Activated T-helper 2 cell treated with anti-CD3 and anti-CD28 coated beads, Interferon-gamma antibody, Interleukin-2, Interleukin-4, amounts not matched to agents 10 μg/mL and 5 μg/mL and 100 μg/mL, durations not matched to agents 14 hours and 24 hours and 36 hours (primary cell): Measurements from ENCODE around the gene ATF7IP2. TPM values are rescaled to one million over a fixed set of nuclear protein-coding genes. Genes with fewer than 3 reads are reported as not detected.
"Not testable (repeated sequence)": the region's sequence is repeated elsewhere in the genome, so short reads cannot be mapped to it uniquely, and the experiment has no call there.

Experiments used
- DNase-seq: peaks from one replicate; pipeline ENCODE4 v3.0.0; 2021; ENCODE audit warnings: low spot score
- H3K27ac Mint-ChIP-seq: one replicate; pipeline ENCODE4 v1.8.0; 2021; ENCODE audit warnings: mixed read lengths
- H3K27me3 Mint-ChIP-seq: one replicate; pipeline ENCODE4 v1.8.0; 2021; ENCODE audit warnings: low read depth, mixed read lengths
- H3K36me3 Mint-ChIP-seq: one replicate; pipeline ENCODE4 v1.8.0; 2021; ENCODE audit warnings: low read depth, mixed read lengths
- H3K4me1 Mint-ChIP-seq: one replicate; pipeline ENCODE4 v1.8.0; 2021; ENCODE audit warnings: low read depth, mixed read lengths
- H3K4me3 Mint-ChIP-seq: one replicate; pipeline ENCODE4 v1.8.0; 2021; ENCODE audit warnings: low read depth, mild to moderate bottlenecking, moderate library complexity, mixed read lengths
- H3K9me3 Mint-ChIP-seq: one replicate; pipeline ENCODE4 v1.8.0; 2021; ENCODE audit warnings: mixed read lengths
- intact Hi-C: fragments of 100-400 bp; cut with micrococcal nuclease; formaldehyde crosslinking; loops from one replicate; pipeline ENCODE4 v1.15.1; 2023
- total RNA-seq: library from RNA; stranded (reverse); gene quantifications from 2 replicates; pipeline ENCODE4 v1.2.3, GENCODE V29; 2022

Gene ATF7IP2
- total RNA-seq, 1 donor from 2014 or later: 22.9 TPM

- no peak for DNase-seq
- Mint-ChIP-seq H3K9me3 (peaks cover 25% of the 10 kb centered on the region), H3K27me3 (peaks cover 5% of the 10 kb centered on the region), H3K36me3 (peaks cover 28% of the 10 kb centered on the region), H3K4me1 (no peaks in the 10 kb centered on the region), H3K4me3 (no peak overlapping the region), H3K27ac (no peak overlapping the region)
- intact Hi-C loops: no loop called here
These were observed 100.0 kb downstream of the ATF7IP2 start for GRCh38 chr16:10485698-10486382.

- no peak for DNase-seq
- no peak overlapping the region for H3K4me3 Mint-ChIP-seq
- intact Hi-C loops: no loop called here
These were observed 104.3 kb downstream of the ATF7IP2 start for GRCh38 chr16:10490141-10490540.

GRCh38 chr16:10493276-10493675 lies 107.4 kb downstream of the ATF7IP2 start:
- intact Hi-C loops: no loop called here
- Mint-ChIP-seq H3K9me3 (peaks cover 27% of the 10 kb centered on the region), H3K4me3 (no peak overlapping the region)

More at GRCh38 chr16:10490141-10490540, 104.3 kb downstream of the ATF7IP2 start:
- peaks cover 31% of the 10 kb centered on the region for H3K9me3 Mint-ChIP-seq
- peaks cover 5% of the 10 kb centered on the region for H3K36me3 Mint-ChIP-seq
- no peaks in the 10 kb centered on the region for H3K4me1 Mint-ChIP-seq
- peaks cover 5% of the 10 kb centered on the region for H3K27me3 Mint-ChIP-seq
- H3K27ac Mint-ChIP-seq: no peak overlapping the region

GRCh38 chr16:10494343-10495030 lies 108.6 kb downstream of the ATF7IP2 start:
- H3K27ac Mint-ChIP-seq: no peak overlapping the region
- no peaks in the 10 kb centered on the region for H3K36me3 Mint-ChIP-seq
- no peak overlapping the region for H3K4me3 Mint-ChIP-seq
- peaks cover 27% of the 10 kb centered on the region for H3K9me3 Mint-ChIP-seq
- peaks cover 5% of the 10 kb centered on the region for H3K27me3 Mint-ChIP-seq
- H3K4me1 Mint-ChIP-seq: no peaks in the 10 kb centered on the region
- intact Hi-C loops: no loop called here
- no peak for DNase-seq

More at GRCh38 chr16:10493276-10493675, 107.4 kb downstream of the ATF7IP2 start:
- DNase-seq: no peak
- no peak overlapping the region for H3K27ac Mint-ChIP-seq
- peaks cover 5% of the 10 kb centered on the region for H3K27me3 Mint-ChIP-seq
- no peaks in the 10 kb centered on the region for H3K4me1 Mint-ChIP-seq
- no peaks in the 10 kb centered on the region for H3K36me3 Mint-ChIP-seq

GRCh38 chr16:10495031-10495345 lies 109.1 kb downstream of the ATF7IP2 start:
- no peak for DNase-seq
- Mint-ChIP-seq H3K36me3 (no peaks in the 10 kb centered on the region), H3K4me1 (no peaks in the 10 kb centered on the region), H3K9me3 (peaks cover 27% of the 10 kb centered on the region), H3K27ac (no peak overlapping the region), H3K4me3 (no peak overlapping the region), H3K27me3 (peaks cover under 1% of the 10 kb centered on the region)
- intact Hi-C loops: no loop called here

- no peak overlapping the region for H3K27ac Mint-ChIP-seq
These were observed 111.6 kb downstream of the ATF7IP2 start for GRCh38 chr16:10497132-10498101.

GRCh38 chr16:10500582-10500981 lies 114.7 kb downstream of the ATF7IP2 start:
- Mint-ChIP-seq H3K27me3 (no peaks in the 10 kb centered on the region), H3K4me1 (no peaks in the 10 kb centered on the region), H3K27ac (no peak overlapping the region), H3K36me3 (no peaks in the 10 kb centered on the region), H3K4me3 (no peak overlapping the region), H3K9me3 (peaks cover 9% of the 10 kb centered on the region)
- DNase-seq: no peak
- intact Hi-C loops: loop anchor here (2.0 to 10.0 kb wide), 2 partner anchors 116 to 182 kb away; partner anchors contain the start of gene ATF7IP2

More at GRCh38 chr16:10497132-10498101, 111.6 kb downstream of the ATF7IP2 start:
- H3K4me3 Mint-ChIP-seq: no peak overlapping the region
- DNase-seq: peak; percentile 10
- peaks cover 27% of the 10 kb centered on the region for H3K9me3 Mint-ChIP-seq
- no peaks in the 10 kb centered on the region for H3K27me3 Mint-ChIP-seq
- intact Hi-C loops: no loop called here
- no peaks in the 10 kb centered on the region for H3K4me1 Mint-ChIP-seq
- no peaks in the 10 kb centered on the region for H3K36me3 Mint-ChIP-seq

- Mint-ChIP-seq H3K4me3 (no peak overlapping the region), H3K27ac (no peak overlapping the region), H3K27me3 (no peaks in the 10 kb centered on the region), H3K9me3 (peaks cover 7% of the 10 kb centered on the region), H3K36me3 (no peaks in the 10 kb centered on the region), H3K4me1 (no peaks in the 10 kb centered on the region)
- peak; percentile 14 for DNase-seq
- intact Hi-C loops: loop anchor here (2.0 to 10.0 kb wide), 2 partner anchors 116 to 182 kb away; partner anchors contain the start of gene ATF7IP2
These were observed 115.3 kb downstream of the ATF7IP2 start for GRCh38 chr16:10501016-10501607.

GRCh38 chr16:10502776-10503175 lies 116.9 kb downstream of the ATF7IP2 start:
- no peak for DNase-seq
- Mint-ChIP-seq H3K27me3 (no peaks in the 10 kb centered on the region), H3K4me1 (no peaks in the 10 kb centered on the region), H3K4me3 (no peak overlapping the region), H3K27ac (no peak overlapping the region), H3K36me3 (no peaks in the 10 kb centered on the region), H3K9me3 (peaks cover 4% of the 10 kb centered on the region)
- intact Hi-C loops: loop anchor here (10.0 kb wide), 1 partner anchor 118 kb away; the partner anchor contains the start of gene ATF7IP2

- Mint-ChIP-seq H3K36me3 (no peaks in the 10 kb centered on the region), H3K27me3 (no peaks in the 10 kb centered on the region), H3K27ac (no peak overlapping the region), H3K4me3 (no peak overlapping the region), H3K4me1 (no peaks in the 10 kb centered on the region), H3K9me3 (no peaks in the 10 kb centered on the region)
- DNase-seq: no peak
- intact Hi-C loops: loop anchor here (10.0 kb wide), 1 partner anchor 120 kb away; the partner anchor contains the start of gene ATF7IP2
These were observed 118.6 kb downstream of the ATF7IP2 start for GRCh38 chr16:10504404-10504885.

GRCh38 chr16:10505286-10505685 lies 119.4 kb downstream of the ATF7IP2 start:
- intact Hi-C loops: loop anchor here (10.0 kb wide), 1 partner anchor 120 kb away; the partner anchor contains the start of gene ATF7IP2
- H3K27ac Mint-ChIP-seq, H3K4me3 Mint-ChIP-seq, H3K27me3 Mint-ChIP-seq, DNase-seq, H3K36me3 Mint-ChIP-seq, H3K4me1 Mint-ChIP-seq, H3K9me3 Mint-ChIP-seq: not testable (repeated sequence)

- intact Hi-C loops: loop anchor here (1.0 to 10.0 kb wide), 5 partner anchors 125 to 408 kb away; partner anchors contain the start of gene ATF7IP2
- H3K36me3 Mint-ChIP-seq: no peaks in the 10 kb centered on the region
- peaks cover 2% of the 10 kb centered on the region for H3K4me1 Mint-ChIP-seq
- no peak overlapping the region for H3K4me3 Mint-ChIP-seq
- H3K9me3 Mint-ChIP-seq: no peaks in the 10 kb centered on the region
- peak; percentile 49 for DNase-seq
- peaks cover 2% of the 10 kb centered on the region for H3K27me3 Mint-ChIP-seq
- H3K27ac Mint-ChIP-seq: no peak overlapping the region
These were observed 123.7 kb downstream of the ATF7IP2 start for GRCh38 chr16:10509534-10510025.
